PFSK-1 (cell line): ENCODE results near the gene ATP5F1E.

Source experiments
- FOXP2 ChIP-seq: optimal IDR thresholded peaks from 2 replicates; pipeline ENCODE3; 2011; ENCODE audit warnings: borderline replicate concordance, control low read depth, inconsistent platforms; ENCODE audit not compliant: insufficient read depth; ENCODE audit errors: extremely low read length, extremely low read depth
- POLR2AphosphoS5 ChIP-seq: IDR thresholded peaks from 2 replicates; pipeline ENCODE4 v1.6.1; 2012; ENCODE audit warnings: low read depth, mild to moderate bottlenecking, control low read depth, low read length, moderate library complexity
- SIN3A ChIP-seq: IDR thresholded peaks from 2 replicates; pipeline ENCODE4 v1.6.1; 2012; ENCODE audit warnings: mild to moderate bottlenecking, low read length, moderate library complexity, borderline replicate concordance; ENCODE audit not compliant: insufficient read depth
- TAF1 ChIP-seq: IDR thresholded peaks from 2 replicates; pipeline ENCODE4 v1.6.1; 2012; ENCODE audit warnings: low read length, control low read depth, borderline replicate concordance; ENCODE audit not compliant: insufficient read depth
- TF ChIP-seq, protein P1 (sequence below), 2 experiments: IDR thresholded peaks; 2 replicates each; pipeline versions ENCODE4 v1.6.1 to v1.8.0; 2011 to 2012; ENCODE audit warnings: low read depth in 2 of 2, low read length in 2 of 2, control low read depth in 1 of 2, inconsistent platforms in 1 of 2, mild to moderate bottlenecking in 1 of 2, moderate library complexity in 1 of 2; ENCODE audit not compliant: insufficient read depth in 1 of 2

DNA sequence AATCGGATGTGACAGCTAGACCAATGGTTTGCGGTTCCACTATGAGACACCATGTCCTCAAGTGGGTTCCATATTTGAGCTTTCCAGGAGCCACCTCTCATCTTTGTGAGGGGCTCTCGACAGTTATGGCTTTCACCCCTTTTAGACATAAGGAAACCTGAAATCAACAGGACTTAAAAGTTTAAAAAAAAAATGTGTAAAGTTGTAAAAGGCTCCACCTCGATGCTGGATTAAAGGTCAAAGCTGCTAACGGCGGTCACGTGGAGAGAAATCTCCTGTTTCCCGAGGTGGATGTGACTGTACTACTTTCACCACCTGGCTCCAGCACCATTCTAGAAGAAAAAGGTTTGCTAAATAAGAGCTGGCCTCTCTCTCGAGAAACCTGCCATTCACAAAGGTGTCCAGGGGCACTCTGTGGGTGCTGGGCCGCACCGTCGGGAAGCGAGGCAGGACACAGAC is 542 bp downstream of the ATP5F1E start:
- no peak for TF ChIP-seq SIN3A
- no peak for TF ChIP-seq TAF1
- TF ChIP-seq, protein P1, sequence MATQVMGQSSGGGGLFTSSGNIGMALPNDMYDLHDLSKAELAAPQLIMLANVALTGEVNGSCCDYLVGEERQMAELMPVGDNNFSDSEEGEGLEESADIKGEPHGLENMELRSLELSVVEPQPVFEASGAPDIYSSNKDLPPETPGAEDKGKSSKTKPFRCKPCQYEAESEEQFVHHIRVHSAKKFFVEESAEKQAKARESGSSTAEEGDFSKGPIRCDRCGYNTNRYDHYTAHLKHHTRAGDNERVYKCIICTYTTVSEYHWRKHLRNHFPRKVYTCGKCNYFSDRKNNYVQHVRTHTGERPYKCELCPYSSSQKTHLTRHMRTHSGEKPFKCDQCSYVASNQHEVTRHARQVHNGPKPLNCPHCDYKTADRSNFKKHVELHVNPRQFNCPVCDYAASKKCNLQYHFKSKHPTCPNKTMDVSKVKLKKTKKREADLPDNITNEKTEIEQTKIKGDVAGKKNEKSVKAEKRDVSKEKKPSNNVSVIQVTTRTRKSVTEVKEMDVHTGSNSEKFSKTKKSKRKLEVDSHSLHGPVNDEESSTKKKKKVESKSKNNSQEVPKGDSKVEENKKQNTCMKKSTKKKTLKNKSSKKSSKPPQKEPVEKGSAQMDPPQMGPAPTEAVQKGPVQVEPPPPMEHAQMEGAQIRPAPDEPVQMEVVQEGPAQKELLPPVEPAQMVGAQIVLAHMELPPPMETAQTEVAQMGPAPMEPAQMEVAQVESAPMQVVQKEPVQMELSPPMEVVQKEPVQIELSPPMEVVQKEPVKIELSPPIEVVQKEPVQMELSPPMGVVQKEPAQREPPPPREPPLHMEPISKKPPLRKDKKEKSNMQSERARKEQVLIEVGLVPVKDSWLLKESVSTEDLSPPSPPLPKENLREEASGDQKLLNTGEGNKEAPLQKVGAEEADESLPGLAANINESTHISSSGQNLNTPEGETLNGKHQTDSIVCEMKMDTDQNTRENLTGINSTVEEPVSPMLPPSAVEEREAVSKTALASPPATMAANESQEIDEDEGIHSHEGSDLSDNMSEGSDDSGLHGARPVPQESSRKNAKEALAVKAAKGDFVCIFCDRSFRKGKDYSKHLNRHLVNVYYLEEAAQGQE (IDR thresholded peaks at IDR 0.05; ENCODE audit: insufficient read depth in 1 of 2, low read depth in 2 of 2, low read length in 2 of 2), result no peak
- TF ChIP-seq POLR2AphosphoS5, result no peak
- no peak for TF ChIP-seq FOXP2
